Lower leg skin (tissue), 4 donors: ENCODE data around the gene NAA20. TPM values are rescaled to one million over a fixed set of nuclear protein-coding genes. Genes with fewer than 3 reads are reported as not detected.

Source experiments
- DNase-seq, 2 donors: peaks; one replicate each; pipeline ENCODE4 v3.0.0-alpha.2; 2019; ENCODE audit warnings: low spot score in 2 of 2
- H3K4me3 ChIP-seq: fragments of 200-600 bp; sonication (generic); 2 replicates; pipeline ENCODE4 v1.5.1; 2017; ENCODE audit warnings: mild to moderate bottlenecking, low read depth; ENCODE audit not compliant: poor library complexity, severe bottlenecking
- CTCF ChIP-seq, 3 donors: fragments of 450-650 bp; IDR thresholded peaks; one replicate each; pipeline ENCODE4 v1.5.1; 2016; ENCODE audit warnings: antibody characterized with exemption in 3 of 3, mild to moderate bottlenecking in 3 of 3, moderate library complexity in 2 of 3
- POLR2A ChIP-seq, 2 donors: fragments of 450-650 bp; IDR thresholded peaks; one replicate each; pipeline ENCODE4 v1.6.1; 2016 to 2017; ENCODE audit warnings: antibody characterized with exemption in 2 of 2, mild to moderate bottlenecking in 1 of 2, moderate library complexity in 1 of 2
- WGBS, 2 donors: methylation state at CpG; one replicate each; pipeline ENCODE4 v1.1.5; 2018; 5-methylcytosine and 5-hydroxymethylcytosine counted together
- intact Hi-C: fragments of 100-400 bp; cut with DNase I; formaldehyde crosslinking; loops from one replicate; pipeline ENCODE4 v1.15.0; 2023; ENCODE audit warnings: low total_unique reads
- total RNA-seq, 4 donors: library from RNA; depleted of rRNA; stranded (reverse); fragments of >200 nt; gene quantifications; one replicate each; pipeline ENCODE4 v1.1.0, GENCODE V29; 2016

The NAA20 gene
- total RNA-seq, 4 donors from 2014 or later: 27.2 to 38.4 (median 33.1) TPM

- no peak overlapping the region for H3K4me3 ChIP-seq
- intact Hi-C loops: no loop called here
- TF ChIP-seq CTCF (IDR thresholded peaks at IDR 0.05): no peak
- TF ChIP-seq POLR2A (IDR thresholded peaks at IDR 0.05): no peak
- DNase-seq: no peak
- WGBS, 2 donors: 80 to 84% methylated on average over 8 of the region's 8 CpGs
Observed at GRCh38 chr20:20018366-20018765, 1.2 kb downstream of the NAA20 start.

- no peak for DNase-seq
- TF ChIP-seq POLR2A (IDR thresholded peaks at IDR 0.05) (no peak), CTCF (IDR thresholded peaks at IDR 0.05) (no peak)
Observed at GRCh38 chr20:20019123-20019522, 2.0 kb downstream of the NAA20 start.

GRCh38 chr20:20020908-20021307 lies 3.7 kb downstream of the NAA20 start:
- TF ChIP-seq CTCF (IDR thresholded peaks at IDR 0.05): no peak
- no peak for DNase-seq
- 85 to 88% methylated on average over 11 of the region's 11 CpGs for WGBS, 2 donors
- H3K4me3 ChIP-seq: no peak overlapping the region
- intact Hi-C loops: no loop called here

More at GRCh38 chr20:20019123-20019522, 2.0 kb downstream of the NAA20 start:
- no peak overlapping the region for H3K4me3 ChIP-seq
- intact Hi-C loops: no loop called here
- WGBS, 2 donors: 56 to 57% methylated on average over 2 of the region's 2 CpGs

GRCh38 chr20:20021835-20022234 lies 4.7 kb downstream of the NAA20 start:
- WGBS, 2 donors: 53 to 87% methylated on average over 7 of the region's 7 CpGs
- DNase-seq: no peak
- no peak overlapping the region for H3K4me3 ChIP-seq
- intact Hi-C loops: no loop called here
- TF ChIP-seq CTCF (IDR thresholded peaks at IDR 0.05) (no peak), POLR2A (IDR thresholded peaks at IDR 0.05) (no peak)

- no peak for TF ChIP-seq CTCF (IDR thresholded peaks at IDR 0.05)
- TF ChIP-seq POLR2A (IDR thresholded peaks at IDR 0.05): no peak
- no peak overlapping the region for H3K4me3 ChIP-seq
- intact Hi-C loops: no loop called here
- DNase-seq: no peak
Observed at GRCh38 chr20:20022498-20022897, 5.3 kb downstream of the NAA20 start.

- no peak for DNase-seq
- intact Hi-C loops: no loop called here
- TF ChIP-seq CTCF (IDR thresholded peaks at IDR 0.05): no peak
- TF ChIP-seq POLR2A (IDR thresholded peaks at IDR 0.05): no peak
- H3K4me3 ChIP-seq: no peak overlapping the region
- WGBS, 2 donors: 93 to 96% methylated on average over 3 of the region's 3 CpGs
Observed at GRCh38 chr20:20023395-20023794, 6.2 kb downstream of the NAA20 start.
